GM19099 (cell line): ENCODE measurements around the gene CYP2D6.

ENCODE experiments used
- POLR2A ChIP-seq: IDR thresholded peaks from 3 replicates; pipeline ENCODE4 v1.6.1; 2011; ENCODE audit warnings: low read depth; ENCODE audit not compliant: insufficient read length; ENCODE audit errors: extremely low read depth

CYP2D6 gene

DNA sequence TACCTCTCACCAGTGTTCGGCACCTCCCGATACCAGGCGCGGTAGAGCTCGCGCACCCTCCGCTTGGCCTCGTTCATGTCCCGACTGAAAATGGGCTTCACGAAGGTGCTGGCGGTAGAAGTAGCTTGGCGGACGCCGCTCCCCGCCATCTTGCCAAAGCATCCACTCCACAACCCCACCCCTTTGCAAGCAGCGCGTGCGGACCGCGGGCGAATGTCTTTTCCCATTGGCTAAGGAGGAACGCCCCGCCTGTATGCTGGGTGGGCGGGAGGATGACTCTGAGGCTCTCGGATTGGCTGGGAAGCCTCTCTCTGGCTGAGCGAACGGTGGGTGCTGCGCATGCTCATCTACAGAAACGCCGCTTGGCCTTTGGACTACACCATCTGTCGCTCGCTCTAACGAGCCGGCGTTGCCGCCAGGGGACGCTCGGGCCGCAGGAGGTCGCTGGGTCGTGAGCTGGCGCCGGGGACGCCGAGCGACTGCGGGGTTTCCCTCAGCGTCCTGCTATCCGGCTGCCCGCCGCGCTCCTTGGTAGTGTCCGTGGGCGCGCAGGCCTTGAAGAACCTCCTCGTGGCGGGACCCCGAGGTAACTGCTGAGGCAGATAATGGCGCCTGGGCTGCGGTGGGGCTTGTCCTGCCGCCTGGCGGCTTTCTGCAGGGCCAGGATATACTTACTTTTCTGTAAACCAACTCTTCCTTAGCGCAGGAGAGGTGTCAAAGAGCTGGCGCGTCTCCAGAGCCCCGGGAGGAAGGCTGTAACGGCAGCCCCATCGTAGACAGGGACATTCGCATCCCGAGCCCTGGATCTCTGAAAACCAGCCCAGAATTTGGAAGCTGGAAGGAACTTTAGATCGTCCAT, 39.8 kb downstream of the CYP2D6 start, which contains the start of gene NDUFA6:
TSS of gene NDUFA6 (minus strand) at position 177 of the 859 bp plus-strand sequence. CDS start at position 149, 28 bp downstream.
- peak; percentile 90 for TF ChIP-seq POLR2A

DNA sequence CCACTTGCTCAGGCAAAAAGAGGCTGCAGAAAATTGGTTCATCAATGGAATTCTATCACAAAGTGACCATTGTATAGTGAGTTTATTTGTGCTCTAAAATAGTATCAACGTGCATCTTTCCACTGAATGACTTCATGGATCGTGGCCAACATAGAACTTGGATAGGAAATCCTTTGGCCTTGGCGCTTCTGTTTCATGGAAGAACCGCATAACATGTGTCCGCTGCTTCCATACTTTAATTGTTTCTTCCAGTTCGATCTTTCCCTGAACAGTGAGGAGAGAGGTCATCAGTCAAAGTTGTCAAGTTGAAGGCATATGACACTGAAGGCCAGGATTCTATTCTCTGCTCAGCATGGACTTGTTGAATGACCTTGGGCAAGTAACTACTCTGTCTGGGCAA, 44.6 kb downstream of the CYP2D6 start:
- TF ChIP-seq POLR2A, result no peak

DNA sequence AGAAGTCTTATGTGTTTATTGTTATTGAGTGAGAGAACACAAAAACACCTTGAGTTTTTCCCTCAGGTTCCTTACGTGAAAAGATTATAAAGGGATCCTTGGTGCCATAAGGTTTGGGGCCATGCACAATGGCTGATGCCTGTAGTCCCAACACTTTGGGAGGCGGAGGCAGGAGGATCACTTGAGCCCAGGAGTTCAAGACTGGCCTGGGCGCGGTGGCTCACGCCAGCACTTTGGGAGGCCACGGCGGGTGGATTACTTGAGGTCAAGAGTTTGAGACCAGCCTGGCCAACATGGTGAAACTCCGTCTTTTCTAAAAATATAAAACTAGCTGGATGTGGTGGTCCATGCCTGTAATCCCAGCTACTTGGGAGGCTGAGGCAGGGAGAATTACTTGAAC, 45.7 kb downstream of the CYP2D6 start:
- TF ChIP-seq POLR2A, result no peak

DNA sequence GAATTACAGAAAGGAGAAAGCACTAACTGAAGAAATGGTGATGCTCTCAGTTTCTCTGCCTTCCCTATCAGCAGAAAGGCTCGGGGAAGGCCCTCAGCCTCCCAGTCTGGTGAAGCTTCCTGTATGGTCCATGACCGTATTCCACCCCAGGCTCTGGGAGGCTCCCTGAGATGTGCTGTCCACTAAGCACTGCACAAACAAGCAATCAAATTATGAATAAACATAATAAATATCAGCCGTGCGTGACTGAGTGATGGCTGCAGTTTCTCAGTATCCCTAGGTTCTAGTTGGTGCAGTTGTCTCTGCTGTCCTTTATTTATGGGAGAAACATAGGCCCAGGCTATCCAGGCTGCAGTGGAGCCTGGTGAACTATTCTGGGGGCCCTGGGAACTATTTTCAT, 47.5 kb downstream of the CYP2D6 start:
- TF ChIP-seq POLR2A, result no peak

DNA sequence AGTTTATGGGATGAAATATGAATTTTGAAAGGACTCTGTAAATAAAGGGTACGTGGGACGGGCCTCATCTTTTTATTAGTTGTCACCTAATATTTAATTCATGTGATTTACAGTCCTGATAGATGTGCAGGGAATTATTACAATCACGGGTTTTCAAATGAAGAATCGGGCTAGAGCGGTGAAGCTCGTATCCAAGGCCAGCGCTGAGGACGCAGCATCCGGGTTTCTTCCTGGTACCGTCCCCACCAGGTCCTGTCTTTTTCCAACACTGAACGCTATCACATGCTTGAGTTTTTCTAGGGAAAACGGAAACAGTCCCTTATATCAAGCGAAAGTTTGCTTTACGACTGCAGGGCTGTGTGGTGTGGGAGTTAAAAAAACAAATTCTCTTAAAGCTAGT, 50.3 kb downstream of the CYP2D6 start:
- no peak for TF ChIP-seq POLR2A

DNA sequence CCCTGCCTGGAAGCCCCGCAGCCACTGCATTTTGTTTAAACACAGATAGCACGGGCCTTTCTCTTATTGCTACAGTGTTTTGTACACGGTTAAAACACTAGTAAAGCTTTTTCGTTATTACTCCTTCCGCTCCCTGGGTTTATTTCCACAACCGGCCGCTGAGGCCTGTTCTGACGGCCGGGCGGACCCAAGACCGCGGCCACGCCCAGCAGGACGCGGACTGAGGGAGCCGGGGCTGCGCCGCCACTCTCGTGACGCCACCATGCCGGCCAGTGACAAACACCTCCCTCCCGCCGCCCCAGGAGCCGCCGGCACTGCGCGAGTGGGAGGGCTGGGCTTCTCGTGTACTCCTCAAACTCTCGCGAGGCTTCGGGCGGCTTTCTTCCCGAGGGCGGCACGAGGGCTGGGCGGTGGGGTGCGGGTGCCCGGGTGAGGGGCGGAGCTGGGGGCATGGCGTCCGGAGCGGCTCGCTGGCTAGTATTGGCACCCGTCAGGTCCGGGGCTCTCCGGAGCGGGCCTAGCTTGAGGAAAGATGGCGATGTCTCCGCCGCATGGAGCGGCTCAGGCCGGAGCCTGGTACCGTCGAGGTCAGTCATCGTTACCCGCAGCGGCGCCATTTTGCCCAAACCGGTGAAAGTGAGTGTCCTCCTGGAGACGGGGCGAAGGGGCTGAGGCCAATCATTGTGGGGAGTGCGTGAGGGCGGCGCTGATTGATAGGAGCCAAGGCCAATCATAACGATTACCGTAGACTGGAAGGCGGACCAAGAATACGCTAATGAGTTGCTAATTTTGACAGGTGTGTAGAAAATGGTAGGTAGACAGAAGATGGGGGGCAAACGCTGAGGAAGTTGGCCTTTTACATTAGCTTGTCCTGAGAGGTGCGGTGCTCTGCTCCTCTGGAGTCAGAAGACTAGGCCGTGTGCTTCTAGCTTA, 51.0 kb downstream of the CYP2D6 start, which contains the start of gene SMDT1:
TSS of gene SMDT1 (plus strand) at position 382 of the 933 bp plus-strand sequence. CDS start at position 451, 69 bp downstream.
- peak; percentile 84 for TF ChIP-seq POLR2A

DNA sequence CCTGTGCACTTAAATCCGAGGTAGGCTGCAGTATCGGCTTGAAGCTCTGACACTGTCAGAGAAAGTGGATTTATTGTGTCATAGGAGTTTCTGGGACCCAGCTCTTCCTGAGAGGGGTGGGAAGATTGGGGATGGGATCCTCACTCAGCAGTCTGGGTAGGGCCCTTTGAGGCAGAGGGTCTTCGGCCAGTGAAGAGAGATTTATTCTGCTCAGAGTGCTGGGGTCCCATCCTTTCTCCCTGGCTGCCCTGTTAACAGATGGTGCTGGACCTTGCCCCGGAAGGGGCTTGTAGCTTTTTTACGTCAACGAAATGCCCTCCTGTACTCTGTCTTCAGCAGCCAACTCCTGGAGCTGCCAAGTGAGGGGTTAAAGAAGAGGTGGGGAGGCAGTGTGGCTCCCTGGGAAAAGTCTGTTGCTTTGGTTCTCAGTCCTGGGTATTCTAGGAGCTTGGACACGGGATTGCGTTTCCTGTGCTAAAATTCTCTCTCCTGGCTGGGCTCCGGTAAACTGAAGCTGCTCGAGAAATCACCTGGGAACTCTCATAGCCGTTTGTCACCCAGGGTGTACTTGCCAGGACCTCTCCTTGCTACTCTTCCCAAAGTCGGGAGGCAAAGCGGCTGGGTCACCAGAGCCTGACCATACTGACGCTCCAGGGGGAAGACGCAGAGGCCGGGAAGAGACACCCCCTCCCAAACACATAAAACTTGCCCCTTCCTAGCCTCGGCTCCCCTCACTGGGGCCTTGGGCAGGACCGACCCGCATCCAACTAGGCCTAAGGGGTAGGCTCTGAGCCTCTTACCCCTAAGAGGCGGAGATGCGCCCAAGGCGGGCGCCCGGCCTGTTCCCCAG, 51.9 kb downstream of the CYP2D6 start:
- TF ChIP-seq POLR2A, result no peak

DNA sequence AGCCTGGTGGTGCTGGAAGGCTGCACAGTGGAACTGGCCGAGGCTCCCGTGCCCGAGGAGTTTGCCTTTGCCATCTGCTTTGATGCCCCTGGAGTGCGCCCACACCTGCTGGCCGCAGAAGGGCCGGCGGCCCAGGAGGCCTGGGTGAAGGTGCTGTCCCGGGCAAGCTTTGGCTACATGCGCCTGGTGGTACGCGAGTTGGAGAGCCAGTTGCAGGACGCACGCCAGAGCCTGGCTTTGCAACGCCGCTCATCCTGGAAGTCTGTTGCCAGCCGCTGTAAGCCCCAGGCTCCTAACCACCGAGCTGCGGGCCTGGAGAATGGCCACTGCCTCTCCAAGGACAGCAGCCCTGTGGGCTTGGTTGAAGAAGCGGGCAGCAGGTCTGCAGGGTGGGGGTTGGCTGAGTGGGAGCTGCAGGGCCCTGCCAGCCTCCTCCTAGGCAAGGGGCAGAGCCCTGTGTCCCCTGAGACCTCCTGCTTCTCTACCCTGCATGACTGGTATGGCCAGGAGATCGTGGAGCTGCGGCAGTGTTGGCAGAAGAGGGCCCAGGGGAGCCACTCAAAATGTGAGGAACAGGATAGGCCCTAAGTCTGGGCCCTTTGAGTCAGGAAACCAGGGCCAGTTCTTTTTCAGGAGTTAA, 53.0 kb downstream of the CYP2D6 start:
- TF ChIP-seq POLR2A, result no peak

DNA sequence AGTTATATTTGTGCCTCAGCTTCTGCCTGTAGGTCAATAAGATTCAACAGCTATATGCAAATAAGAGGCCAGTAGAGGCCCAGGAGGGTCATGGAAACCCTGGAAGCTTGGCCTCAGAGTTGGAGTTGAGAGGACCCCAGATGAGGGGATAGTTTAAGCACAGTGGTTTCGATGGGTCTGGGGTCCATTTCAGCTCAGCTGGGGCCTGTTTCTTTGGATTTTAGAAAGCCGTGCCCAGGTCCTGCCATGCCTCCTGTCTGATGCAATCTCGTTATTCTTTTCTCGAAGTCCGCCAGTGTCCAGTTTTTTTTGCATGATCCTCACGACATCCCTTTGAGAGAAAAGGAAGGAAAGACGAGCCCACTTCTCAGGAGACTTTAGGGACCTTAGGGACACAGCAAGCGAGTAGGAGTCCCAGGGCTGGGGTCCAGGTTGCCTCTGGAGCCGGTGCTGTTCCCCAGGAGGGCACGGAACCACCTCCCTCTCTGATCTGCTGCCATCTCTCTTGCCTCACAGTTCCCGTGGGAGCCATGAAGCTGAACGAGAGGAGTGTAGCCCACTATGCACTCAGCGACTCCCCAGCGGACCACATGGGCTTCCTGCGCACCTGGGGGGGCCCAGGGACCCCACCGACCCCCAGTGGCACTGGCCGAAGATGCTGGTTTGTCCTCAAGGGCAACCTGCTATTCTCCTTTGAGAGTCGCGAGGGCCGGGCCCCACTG, 53.7 kb downstream of the CYP2D6 start:
- TF ChIP-seq POLR2A, result no peak
